ENCODE results near the gene RSF1.

GRCh38 chr11:77806993-77807392 is 13.5 kb downstream of the RSF1 start:
- TF ChIP-seq, protein P1, sequence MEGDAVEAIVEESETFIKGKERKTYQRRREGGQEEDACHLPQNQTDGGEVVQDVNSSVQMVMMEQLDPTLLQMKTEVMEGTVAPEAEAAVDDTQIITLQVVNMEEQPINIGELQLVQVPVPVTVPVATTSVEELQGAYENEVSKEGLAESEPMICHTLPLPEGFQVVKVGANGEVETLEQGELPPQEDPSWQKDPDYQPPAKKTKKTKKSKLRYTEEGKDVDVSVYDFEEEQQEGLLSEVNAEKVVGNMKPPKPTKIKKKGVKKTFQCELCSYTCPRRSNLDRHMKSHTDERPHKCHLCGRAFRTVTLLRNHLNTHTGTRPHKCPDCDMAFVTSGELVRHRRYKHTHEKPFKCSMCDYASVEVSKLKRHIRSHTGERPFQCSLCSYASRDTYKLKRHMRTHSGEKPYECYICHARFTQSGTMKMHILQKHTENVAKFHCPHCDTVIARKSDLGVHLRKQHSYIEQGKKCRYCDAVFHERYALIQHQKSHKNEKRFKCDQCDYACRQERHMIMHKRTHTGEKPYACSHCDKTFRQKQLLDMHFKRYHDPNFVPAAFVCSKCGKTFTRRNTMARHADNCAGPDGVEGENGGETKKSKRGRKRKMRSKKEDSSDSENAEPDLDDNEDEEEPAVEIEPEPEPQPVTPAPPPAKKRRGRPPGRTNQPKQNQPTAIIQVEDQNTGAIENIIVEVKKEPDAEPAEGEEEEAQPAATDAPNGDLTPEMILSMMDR (IDR thresholded peaks at IDR 0.05) = no peak
- no peak for TF ChIP-seq POLR2A (IDR thresholded peaks at IDR 0.05)
